T-helper 1 cell treated with Interleukin-12 subunit alpha and Interleukin-12 subunit beta and Interleukin-4 antibody, amounts not matched to agents 30 μg/mL and 1 μg/mL, for 36 hours (primary cell): ENCODE data around the gene LRRC51.
"Not testable (repeated sequence)": the region's sequence is repeated elsewhere in the genome, so short reads cannot be mapped to it uniquely, and the experiment has no call there.

Experiments used
- H3K27ac Mint-ChIP-seq: one replicate; pipeline ENCODE4 v1.8.0; 2021; ENCODE audit warnings: mild to moderate bottlenecking, mixed read lengths
- H3K27me3 Mint-ChIP-seq: one replicate; pipeline ENCODE4 v1.8.0; 2021; ENCODE audit warnings: low read depth, mixed read lengths
- H3K36me3 Mint-ChIP-seq: one replicate; pipeline ENCODE4 v1.8.0; 2021; ENCODE audit warnings: low read depth, mixed read lengths
- H3K4me1 Mint-ChIP-seq: one replicate; pipeline ENCODE4 v1.8.0; 2021; ENCODE audit warnings: low read depth, mixed read lengths
- H3K4me3 Mint-ChIP-seq: one replicate; pipeline ENCODE4 v1.8.0; 2021; ENCODE audit warnings: mild to moderate bottlenecking, moderate library complexity, mixed read lengths
- H3K9me3 Mint-ChIP-seq: one replicate; pipeline ENCODE4 v1.8.0; 2021; ENCODE audit warnings: mixed read lengths

The LRRC51 gene

GRCh38 chr11:72132646-72133045 lies 52.0 kb downstream of the LRRC51 start:
- H3K4me1 Mint-ChIP-seq, result peaks cover 3% of the 10 kb centered on the region
- H3K27ac Mint-ChIP-seq, result no peak overlapping the region
- H3K4me3 Mint-ChIP-seq, result no peak overlapping the region
- peaks cover 35% of the 10 kb centered on the region for H3K27me3 Mint-ChIP-seq
- peaks cover 6% of the 10 kb centered on the region for H3K36me3 Mint-ChIP-seq
- peaks cover 18% of the 10 kb centered on the region for H3K9me3 Mint-ChIP-seq

- not testable (repeated sequence) for H3K36me3 Mint-ChIP-seq, H3K4me3 Mint-ChIP-seq, H3K4me1 Mint-ChIP-seq, H3K9me3 Mint-ChIP-seq, H3K27ac Mint-ChIP-seq
- peaks cover 28% of the 10 kb centered on the region for H3K27me3 Mint-ChIP-seq
These were observed 54.8 kb downstream of the LRRC51 start, which contains the start of gene FOLR3 for GRCh38 chr11:72135473-72135872. Gene FOLR3, plus strand, starts transcription at chr11:72135725. Its CDS starts 228 bp downstream, at chr11:72135953.

GRCh38 chr11:72135891-72136683 lies 55.4 kb downstream of the LRRC51 start:
- peaks cover 6% of the 10 kb centered on the region for H3K4me1 Mint-ChIP-seq
- H3K36me3 Mint-ChIP-seq, result no peaks in the 10 kb centered on the region
- peaks cover 28% of the 10 kb centered on the region for H3K27me3 Mint-ChIP-seq
- H3K4me3 Mint-ChIP-seq, result no peak overlapping the region
- no peak overlapping the region for H3K27ac Mint-ChIP-seq
- peaks cover 7% of the 10 kb centered on the region for H3K9me3 Mint-ChIP-seq

- Mint-ChIP-seq H3K27me3 (peaks cover 28% of the 10 kb centered on the region), H3K36me3 (no peaks in the 10 kb centered on the region), H3K4me1 (peaks cover 13% of the 10 kb centered on the region), H3K4me3 (no peak overlapping the region), H3K27ac (no peak overlapping the region), H3K9me3 (peaks cover 7% of the 10 kb centered on the region)
These were observed 56.1 kb downstream of the LRRC51 start for GRCh38 chr11:72136684-72137262.

- Mint-ChIP-seq H3K36me3 (peaks cover under 1% of the 10 kb centered on the region), H3K27ac (no peak overlapping the region), H3K4me3 (no peak overlapping the region), H3K27me3 (peaks cover 21% of the 10 kb centered on the region), H3K4me1 (peaks cover 20% of the 10 kb centered on the region), H3K9me3 (peaks cover 7% of the 10 kb centered on the region)
These were observed 58.3 kb downstream of the LRRC51 start for GRCh38 chr11:72138821-72139390.

- H3K27ac Mint-ChIP-seq, result no peak overlapping the region
- peaks cover 1% of the 10 kb centered on the region for H3K36me3 Mint-ChIP-seq
- peaks cover 21% of the 10 kb centered on the region for H3K4me1 Mint-ChIP-seq
- peaks cover 7% of the 10 kb centered on the region for H3K9me3 Mint-ChIP-seq
- H3K4me3 Mint-ChIP-seq, result no peak overlapping the region
- peaks cover 24% of the 10 kb centered on the region for H3K27me3 Mint-ChIP-seq
These were observed 58.9 kb downstream of the LRRC51 start for GRCh38 chr11:72139500-72139899.

GRCh38 chr11:72140661-72141060 lies 60.0 kb downstream of the LRRC51 start:
- Mint-ChIP-seq H3K36me3 (peaks cover 1% of the 10 kb centered on the region), H3K9me3 (peaks cover 7% of the 10 kb centered on the region), H3K27ac (no peak overlapping the region), H3K4me1 (peaks cover 21% of the 10 kb centered on the region), H3K4me3 (no peak overlapping the region), H3K27me3 (peaks cover 24% of the 10 kb centered on the region)

GRCh38 chr11:72141066-72141465 lies 60.4 kb downstream of the LRRC51 start:
- Mint-ChIP-seq H3K9me3 (peaks cover 7% of the 10 kb centered on the region), H3K4me1 (peaks cover 21% of the 10 kb centered on the region), H3K4me3 (no peak overlapping the region), H3K27me3 (peaks cover 24% of the 10 kb centered on the region), H3K27ac (no peak overlapping the region), H3K36me3 (peaks cover 1% of the 10 kb centered on the region)

- not testable (repeated sequence) for H3K4me3 Mint-ChIP-seq, H3K9me3 Mint-ChIP-seq, H3K27ac Mint-ChIP-seq
These were observed 61.4 kb downstream of the LRRC51 start for GRCh38 chr11:72142086-72142485.

GRCh38 chr11:72142543-72142942 lies 61.9 kb downstream of the LRRC51 start:
- not testable (repeated sequence) for H3K4me3 Mint-ChIP-seq, H3K27ac Mint-ChIP-seq, H3K9me3 Mint-ChIP-seq, H3K36me3 Mint-ChIP-seq
- H3K27me3 Mint-ChIP-seq, result peaks cover 34% of the 10 kb centered on the region
- peaks cover 18% of the 10 kb centered on the region for H3K4me1 Mint-ChIP-seq

More at GRCh38 chr11:72142086-72142485, 61.4 kb downstream of the LRRC51 start:
- Mint-ChIP-seq H3K4me1 (peaks cover 18% of the 10 kb centered on the region), H3K27me3 (peaks cover 32% of the 10 kb centered on the region)
- H3K36me3 Mint-ChIP-seq, result not testable (repeated sequence)

GRCh38 chr11:72144807-72145565 lies 64.3 kb downstream of the LRRC51 start:
- Mint-ChIP-seq H3K36me3 (peaks cover 1% of the 10 kb centered on the region), H3K27me3 (peaks cover 35% of the 10 kb centered on the region), H3K27ac (no peak overlapping the region), H3K4me1 (peaks cover 18% of the 10 kb centered on the region), H3K4me3 (no peak overlapping the region), H3K9me3 (no peaks in the 10 kb centered on the region)
